AG04449 (cell line): Measurements from ENCODE around the gene MUC22.
"Not testable (repeated sequence)": the region's sequence is repeated elsewhere in the genome, so short reads cannot be mapped to it uniquely, and the experiment has no call there.

ENCODE experiments used
- CTCF ChIA-PET: fragments of 350-600 bp; formaldehyde crosslinking; extraction: SDS; loops from one replicate; lab custom pipeline; 2021; ENCODE audit warnings: antibody characterized with exemption; lab: Yijun Ruan, JAX
- POLR2A ChIA-PET: fragments of 400-600, 350-600 bp; formaldehyde crosslinking; extraction: SDS; loops from one replicate; lab custom pipeline; 2020; ENCODE audit warnings: antibody characterized with exemption, inconsistent platforms; lab: Yijun Ruan, JAX
- DNase-seq: peaks from one replicate; pipeline ENCODE4 v3.0.0-alpha.2; 2010; ENCODE audit warnings: low read depth, low spot score
- H3K4me3 ChIP-seq: 2 replicates; pipeline ENCODE4 v1.5.1; 2011; ENCODE audit warnings: low read depth, mild to moderate bottlenecking, control low read depth, low read length
- CTCF ChIP-seq: IDR thresholded peaks from one replicate; pipeline ENCODE4 v1.5.1; 2011; ENCODE audit warnings: mild to moderate bottlenecking, moderate library complexity, low read length, control low read depth, inconsistent platforms; ENCODE audit not compliant: insufficient read depth; ENCODE audit errors: missing control alignments

MUC22 gene

GRCh38 chr6:30965140-30965601, 45.1 kb upstream of the MUC22 start:
- no peak for DNase-seq
- no peak overlapping the region for H3K4me3 ChIP-seq
- ChIA-PET CTCF (no interaction called here), POLR2A (no interaction called here)
- no peak for TF ChIP-seq CTCF

- no peak for TF ChIP-seq CTCF
- CTCF ChIA-PET: no interaction called here
- POLR2A ChIA-PET: no interaction called here
- H3K4me3 ChIP-seq: no peak overlapping the region
- DNase-seq: no peak
Measured at GRCh38 chr6:30966154-30966553, 44.1 kb upstream of the MUC22 start.

- POLR2A ChIA-PET, H3K4me3 ChIP-seq, DNase-seq: not testable (repeated sequence)
- CTCF ChIA-PET: interaction anchor here (1.0 kb wide), 1 partner anchor 54 kb away, joined by 4 read pairs; no protein-coding TSS in a partner anchor
Measured at GRCh38 chr6:30969171-30969570, 41.1 kb upstream of the MUC22 start.

- TF ChIP-seq CTCF: no peak
- no peak overlapping the region for H3K4me3 ChIP-seq
- CTCF ChIA-PET: no interaction called here
- DNase-seq: no peak
- POLR2A ChIA-PET: no interaction called here
Measured at GRCh38 chr6:30970946-30971345, 39.3 kb upstream of the MUC22 start.

GRCh38 chr6:30972816-30973215, 37.5 kb upstream of the MUC22 start:
- POLR2A ChIA-PET: no interaction called here
- TF ChIP-seq CTCF: no peak
- CTCF ChIA-PET: no interaction called here
- H3K4me3 ChIP-seq: no peak overlapping the region
- DNase-seq: no peak

GRCh38 chr6:30974490-30975252, 35.6 kb upstream of the MUC22 start:
- TF ChIP-seq CTCF: no peak
- no peak for DNase-seq
- no peak overlapping the region for H3K4me3 ChIP-seq
- ChIA-PET POLR2A (no interaction called here), CTCF (interaction anchor here (0.8 kb wide), 1 partner anchor 16 kb away, joined by 3 read pairs; no protein-coding TSS in a partner anchor)
